Transverse colon (tissue), 4 donors: ENCODE data around the gene UCK2. TPM values are rescaled to one million over a fixed set of nuclear protein-coding genes. Genes with fewer than 3 reads are reported as not detected.

Experiments
- DNase-seq: peaks from one replicate; pipeline ENCODE4 v3.0.0-alpha.2; 2019
- H3K27ac ChIP-seq, 4 donors: fragments of 200-600 bp; sonication (generic); 2 replicates each; pipeline ENCODE4 v1.5.1; 2016 to 2018; ENCODE audit warnings: inconsistent platforms in 4 of 4
- H3K27me3 ChIP-seq: fragments of 200-600 bp; sonication (generic); 2 replicates; pipeline ENCODE4 v1.5.1; 2017; ENCODE audit warnings: inconsistent platforms
- H3K36me3 ChIP-seq, 4 donors: fragments of 200-600 bp; sonication (generic); 2 replicates each; pipeline ENCODE4 v1.5.1; 2017 to 2019; ENCODE audit warnings: inconsistent platforms in 4 of 4
- H3K4me1 ChIP-seq, 4 donors: fragments of 200-600 bp; sonication (generic); 2 replicates each; pipeline ENCODE4 v1.5.1; 2017 to 2020; ENCODE audit warnings: inconsistent platforms in 4 of 4
- H3K4me3 ChIP-seq, 4 donors: fragments of 200-600 bp; sonication (generic); 1 replicate in 1 of 4; 2 replicates in 3 of 4; pipeline versions ENCODE4 v1.5.1 to v1.6.1; 2017 to 2019; ENCODE audit warnings: inconsistent platforms in 4 of 4
- H3K9me3 ChIP-seq, 2 donors: fragments of 200-600 bp; sonication (generic); 2 replicates each; pipeline ENCODE4 v1.5.1; 2017 to 2019; ENCODE audit warnings: inconsistent platforms in 2 of 2
- EP300 ChIP-seq: sonication (generic); formaldehyde crosslinking; IDR thresholded peaks from one replicate; pipeline ENCODE4 v1.6.1; 2017; ENCODE audit warnings: antibody characterized with exemption, low read depth
- POLR2A ChIP-seq: fragments of 450-650 bp; IDR thresholded peaks from one replicate; pipeline ENCODE4 v1.6.1; 2016; ENCODE audit warnings: antibody characterized with exemption, mild to moderate bottlenecking, moderate library complexity
- POLR2AphosphoS5 ChIP-seq, 3 donors: sonication (generic); formaldehyde crosslinking; IDR thresholded peaks; one replicate each; pipeline ENCODE4 v1.6.1; 2016; ENCODE audit warnings: antibody characterized with exemption in 3 of 3
- WGBS, 2 donors: methylation state at CpG; one replicate each; pipeline ENCODE4 v1.1.5; 2018; ENCODE audit warnings: low coverage in 1 of 2; 5-methylcytosine and 5-hydroxymethylcytosine counted together
- in situ Hi-C, 4 donors: fragments of 200-750 bp; cut with MboI; loops; one replicate each; pipeline versions ENCODE4 v1.15.0 to v1.15.1; 2017; ENCODE audit warnings: low sequenced_read_pairs in 3 of 4, low pct_ligation_motif_present in 1 of 4, low pct_unique_long_range_greater_than_20kb in 1 of 4
- intact Hi-C: fragments of 100-400 bp; cut with DNase I; formaldehyde crosslinking; loops from one replicate; pipeline ENCODE4 v1.15.1; 2023; ENCODE audit warnings: low total_unique reads
- total RNA-seq, 4 donors: library from RNA; depleted of rRNA; stranded (reverse); fragments of >200 nt; gene quantifications; one replicate each; pipeline ENCODE4 v1.1.0, GENCODE V29; 2016
- TF ChIP-seq, protein P1 (sequence below), 5 experiments: fragments of 200-600 bp in 3 of 5; fragments of 450-650 bp in 2 of 5; sonication (generic) in 3 of 5; IDR thresholded peaks; 1 replicate in 2 of 5; 2 replicates in 3 of 5; pipeline ENCODE4 v1.5.1; 2016 to 2017; ENCODE audit warnings: antibody characterized with exemption in 5 of 5, inconsistent platforms in 3 of 5, mild to moderate bottlenecking in 2 of 5, moderate library complexity in 1 of 5

UCK2 gene
- total RNA-seq, 4 donors from 2014 or later = 18.9 to 96.5 (median 69.7) TPM

- intact Hi-C loops (no loop called here), in situ Hi-C loops (no loop called here)
- WGBS, 2 donors = 92 to 97% methylated on average over 6 to 7 of the region's 7 CpGs
- peaks cover 0 to 26% (median 10%) of the 10 kb centered on the region in 4 donors for H3K4me1 ChIP-seq
- TF ChIP-seq POLR2A = no peak
- TF ChIP-seq EP300 = no peak
- TF ChIP-seq POLR2AphosphoS5 (IDR thresholded peaks at IDR 0.05) = no peak
- TF ChIP-seq, protein P1, sequence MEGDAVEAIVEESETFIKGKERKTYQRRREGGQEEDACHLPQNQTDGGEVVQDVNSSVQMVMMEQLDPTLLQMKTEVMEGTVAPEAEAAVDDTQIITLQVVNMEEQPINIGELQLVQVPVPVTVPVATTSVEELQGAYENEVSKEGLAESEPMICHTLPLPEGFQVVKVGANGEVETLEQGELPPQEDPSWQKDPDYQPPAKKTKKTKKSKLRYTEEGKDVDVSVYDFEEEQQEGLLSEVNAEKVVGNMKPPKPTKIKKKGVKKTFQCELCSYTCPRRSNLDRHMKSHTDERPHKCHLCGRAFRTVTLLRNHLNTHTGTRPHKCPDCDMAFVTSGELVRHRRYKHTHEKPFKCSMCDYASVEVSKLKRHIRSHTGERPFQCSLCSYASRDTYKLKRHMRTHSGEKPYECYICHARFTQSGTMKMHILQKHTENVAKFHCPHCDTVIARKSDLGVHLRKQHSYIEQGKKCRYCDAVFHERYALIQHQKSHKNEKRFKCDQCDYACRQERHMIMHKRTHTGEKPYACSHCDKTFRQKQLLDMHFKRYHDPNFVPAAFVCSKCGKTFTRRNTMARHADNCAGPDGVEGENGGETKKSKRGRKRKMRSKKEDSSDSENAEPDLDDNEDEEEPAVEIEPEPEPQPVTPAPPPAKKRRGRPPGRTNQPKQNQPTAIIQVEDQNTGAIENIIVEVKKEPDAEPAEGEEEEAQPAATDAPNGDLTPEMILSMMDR (IDR thresholded peaks at IDR 0.05) = no peak
- no peaks in the 10 kb centered on the region for H3K9me3 ChIP-seq
- H3K27me3 ChIP-seq = no peaks in the 10 kb centered on the region
- H3K27ac ChIP-seq = no peak overlapping the region
- H3K4me3 ChIP-seq = no peak overlapping the region
- DNase-seq = no peak
- H3K36me3 ChIP-seq = no peaks in the 10 kb centered on the region
Measured at GRCh38 chr1:165849353-165850133, 22.1 kb downstream of the UCK2 start.

GRCh38 chr1:165851034-165851658, 23.7 kb downstream of the UCK2 start:
- no peak for DNase-seq
- TF ChIP-seq, protein P1 (IDR thresholded peaks at IDR 0.05) = no peak
- TF ChIP-seq EP300 = no peak
- TF ChIP-seq POLR2A = no peak
- TF ChIP-seq POLR2AphosphoS5 (IDR thresholded peaks at IDR 0.05) = no peak
- WGBS, 2 donors = 70 to 100% methylated on average over 1 to 4 of the region's 4 CpGs
- Histone ChIP-seq H3K4me1 (peaks cover 0 to 37% (median 10%) of the 10 kb centered on the region in 4 donors), H3K9me3 (no peaks in the 10 kb centered on the region), H3K4me3 (no peak overlapping the region), H3K27me3 (no peaks in the 10 kb centered on the region), H3K36me3 (no peaks in the 10 kb centered on the region), H3K27ac (no peak overlapping the region)
- in situ Hi-C loops = no loop called here
- intact Hi-C loops = no loop called here

- in situ Hi-C loops (no loop called here), intact Hi-C loops (no loop called here)
- H3K9me3 ChIP-seq = no peaks in the 10 kb centered on the region
- no peaks in the 10 kb centered on the region for H3K36me3 ChIP-seq
- 91 to 95% methylated on average over 2 of the region's 2 CpGs for WGBS, 2 donors
- DNase-seq = no peak
- TF ChIP-seq EP300 (no peak), POLR2AphosphoS5 (IDR thresholded peaks at IDR 0.05) (no peak), POLR2A (no peak)
- TF ChIP-seq, protein P1 (IDR thresholded peaks at IDR 0.05) = no peak
- H3K4me1 ChIP-seq = peaks cover 10 to 54% (median 21%) of the 10 kb centered on the region in 4 donors
- no peaks in the 10 kb centered on the region for H3K27me3 ChIP-seq
- H3K4me3 ChIP-seq = no peak overlapping the region
- no peak overlapping the region for H3K27ac ChIP-seq
Measured at GRCh38 chr1:165852871-165853270, 25.5 kb downstream of the UCK2 start.

GRCh38 chr1:165853528-165854075, 26.2 kb downstream of the UCK2 start:
- H3K27ac ChIP-seq = peak overlapping the region in 1 of 4 donors; percentile 13
- TF ChIP-seq EP300 = no peak
- no peak for TF ChIP-seq POLR2A
- TF ChIP-seq, protein P1 (IDR thresholded peaks at IDR 0.05) = no peak
- TF ChIP-seq POLR2AphosphoS5 (IDR thresholded peaks at IDR 0.05) = no peak
- in situ Hi-C loops (no loop called here), intact Hi-C loops (no loop called here)
- WGBS, 2 donors = 90 to 96% methylated on average over 2 of the region's 2 CpGs
- H3K4me3 ChIP-seq = no peak overlapping the region
- H3K4me1 ChIP-seq = peaks cover 10 to 62% (median 29%) of the 10 kb centered on the region in 4 donors
- no peaks in the 10 kb centered on the region for H3K27me3 ChIP-seq
- no peaks in the 10 kb centered on the region for H3K9me3 ChIP-seq
- no peaks in the 10 kb centered on the region for H3K36me3 ChIP-seq
- no peak for DNase-seq
